Thyroid gland (tissue), 4 donors: Measurements from ENCODE around the gene GNG12. TPM values are rescaled to one million over a fixed set of nuclear protein-coding genes. Genes with fewer than 3 reads are reported as not detected.

Source experiments
- DNase-seq, 2 donors: peaks; one replicate each; pipeline ENCODE4 v3.0.0-alpha.2; 2019
- H3K27ac ChIP-seq, 3 donors: fragments of 200-600 bp; sonication (generic); 1 replicate in 2 of 3; 2 replicates in 1 of 3; pipeline ENCODE4 v1.5.1; 2016 to 2019; ENCODE audit warnings: mild to moderate bottlenecking in 1 of 3, moderate library complexity in 1 of 3
- H3K27me3 ChIP-seq: fragments of 200-600 bp; sonication (generic); one replicate; pipeline ENCODE4 v1.5.1; 2019
- H3K36me3 ChIP-seq, 2 donors: fragments of 200-600 bp; sonication (generic); one replicate each; pipeline ENCODE4 v1.5.1; 2016 to 2019
- H3K4me1 ChIP-seq, 2 donors: fragments of 200-600 bp; sonication (generic); one replicate each; pipeline ENCODE4 v1.5.1; 2017 to 2019
- H3K4me3 ChIP-seq, 3 donors: fragments of 200-600 bp; sonication (generic); replicated peaks in 1 of 3; 1 replicate in 2 of 3; 2 replicates in 1 of 3; pipeline ENCODE4 v1.5.1; 2016; ENCODE audit warnings: mild to moderate bottlenecking in 1 of 3
- H3K9me3 ChIP-seq: fragments of 200-600 bp; sonication (generic); one replicate; pipeline ENCODE4 v1.5.1; 2017
- CTCF ChIP-seq, 6 experiments: fragments of 200-600 bp in 3 of 6; fragments of 450-650 bp in 3 of 6; sonication (generic) in 3 of 6; IDR thresholded peaks; one replicate each; pipeline ENCODE4 v1.5.1; 2016 to 2019; ENCODE audit warnings: antibody characterized with exemption in 6 of 6, mild to moderate bottlenecking in 2 of 6, inconsistent platforms in 1 of 6, moderate library complexity in 1 of 6
- POLR2A ChIP-seq, 2 donors: fragments of 450-650 bp; IDR thresholded peaks; one replicate each; pipeline ENCODE4 v1.6.1; 2017; ENCODE audit warnings: antibody characterized with exemption in 2 of 2, mild to moderate bottlenecking in 2 of 2, moderate library complexity in 1 of 2
- WGBS, 2 donors: methylation state at CpG; one replicate each; pipeline ENCODE4 v1.1.5; 2017; 5-methylcytosine and 5-hydroxymethylcytosine counted together
- intact Hi-C: fragments of 100-400 bp; cut with DNase I; formaldehyde crosslinking; loops from one replicate; pipeline ENCODE4 v1.15.1; 2023
- total RNA-seq, 4 donors: library from RNA; depleted of rRNA; stranded (reverse); fragments of >200 nt; gene quantifications; one replicate each; pipeline ENCODE4 v1.2.3, GENCODE V29; 2016

Gene GNG12
- total RNA-seq, 4 donors from 2014 or later: 100 to 155 (median 127) TPM

- DNase-seq: no peak
- H3K4me3 ChIP-seq: no peak overlapping the region
- TF ChIP-seq CTCF (IDR thresholded peaks at IDR 0.05) (no peak), POLR2A (IDR thresholded peaks at IDR 0.05) (no peak)
- intact Hi-C loops: loop anchor here (5.0 to 10.0 kb wide), 3 partner anchors 33 to 196 kb away; partner anchors contain the start of gene GADD45A
- no peaks in the 10 kb centered on the region for H3K9me3 ChIP-seq
- H3K27me3 ChIP-seq: no peaks in the 10 kb centered on the region
- peak overlapping the region; percentile 95 to 96 (median 95) for H3K27ac ChIP-seq
- peaks cover 59 to 90% of the 10 kb centered on the region in 2 donors for H3K4me1 ChIP-seq
- WGBS, 2 donors: 77 to 80% methylated on average over 1 of the region's 1 CpG
- H3K36me3 ChIP-seq: no peaks in the 10 kb centered on the region
Observed at GRCh38 chr1:67750691-67751054, 82.6 kb downstream of the GNG12 start.

- 40 to 42% methylated on average over 8 of the region's 8 CpGs for WGBS, 2 donors
- no peaks in the 10 kb centered on the region for H3K9me3 ChIP-seq
- peak overlapping the region; percentile 95 to 96 (median 95) for H3K27ac ChIP-seq
- H3K4me1 ChIP-seq: peaks cover 59 to 86% of the 10 kb centered on the region in 2 donors
- no peaks in the 10 kb centered on the region for H3K27me3 ChIP-seq
- TF ChIP-seq CTCF (IDR thresholded peaks at IDR 0.05) (no peak), POLR2A (IDR thresholded peaks at IDR 0.05) (peak in 1 of 2 donors; percentile 83)
- no peaks in the 10 kb centered on the region for H3K36me3 ChIP-seq
- DNase-seq: peak; percentile 83 to 85
- H3K4me3 ChIP-seq: no peak overlapping the region
- intact Hi-C loops: loop anchor here (5.0 to 10.0 kb wide), 3 partner anchors 33 to 195 kb away; partner anchors contain the start of gene GADD45A
Observed at GRCh38 chr1:67749844-67750690, 83.2 kb downstream of the GNG12 start.

GRCh38 chr1:67749263-67749843 lies 83.9 kb downstream of the GNG12 start:
- 49% methylated on average over 5 of the region's 5 CpGs for WGBS, 2 donors
- Histone ChIP-seq H3K36me3 (no peaks in the 10 kb centered on the region), H3K4me3 (no peak overlapping the region), H3K9me3 (no peaks in the 10 kb centered on the region), H3K4me1 (peaks cover 53 to 84% of the 10 kb centered on the region in 2 donors), H3K27ac (peak overlapping the region; percentile 95 to 96 (median 95)), H3K27me3 (no peaks in the 10 kb centered on the region)
- TF ChIP-seq CTCF (IDR thresholded peaks at IDR 0.05): no peak
- TF ChIP-seq POLR2A (IDR thresholded peaks at IDR 0.05): no peak
- no peak for DNase-seq
- intact Hi-C loops: no loop called here

- intact Hi-C loops: no loop called here
- no peaks in the 10 kb centered on the region for H3K36me3 ChIP-seq
- 39 to 49% methylated on average over 2 of the region's 2 CpGs for WGBS, 2 donors
- TF ChIP-seq CTCF (IDR thresholded peaks at IDR 0.05) (no peak), POLR2A (IDR thresholded peaks at IDR 0.05) (peak in 1 of 2 donors; percentile 30)
- H3K9me3 ChIP-seq: no peaks in the 10 kb centered on the region
- DNase-seq: no peak
- H3K27me3 ChIP-seq: no peaks in the 10 kb centered on the region
- no peak overlapping the region for H3K4me3 ChIP-seq
- H3K27ac ChIP-seq: peak overlapping the region; percentile 95 to 96 (median 95)
- peaks cover 49 to 79% of the 10 kb centered on the region in 2 donors for H3K4me1 ChIP-seq
Observed at GRCh38 chr1:67748630-67749029, 84.6 kb downstream of the GNG12 start.
